GM12891 (cell line): ENCODE measurements around the gene HOXA11.

ENCODE experiments used
- POLR2A ChIP-seq: IDR thresholded peaks from 2 replicates; pipeline ENCODE4 v1.6.1; 2011; ENCODE audit warnings: low read depth, low read length, control low read depth
- POLR2AphosphoS5 ChIP-seq: IDR thresholded peaks from 2 replicates; pipeline ENCODE4 v1.6.1; 2011; ENCODE audit warnings: low read depth, low read length, control low read depth
- POU2F2 ChIP-seq: IDR thresholded peaks from 2 replicates; pipeline ENCODE4 v1.6.1; 2011; ENCODE audit warnings: low read depth, mild to moderate bottlenecking, control low read depth, low read length, moderate library complexity
- TAF1 ChIP-seq: IDR thresholded peaks from 2 replicates; pipeline ENCODE4 v1.6.1; 2011; ENCODE audit warnings: low read depth, low read length, control low read depth

GRCh38 chr7:27140126-27140857 is 44.7 kb downstream of the HOXA11 start:
- TF ChIP-seq TAF1 = no peak
- TF ChIP-seq POLR2A = no peak
- TF ChIP-seq POLR2AphosphoS5 = no peak
- TF ChIP-seq POU2F2 = no peak
